Measurements from ENCODE around the gene CACNA2D1.

GRCh38 chr7:82348251-82348650, 95.3 kb downstream of the CACNA2D1 start:
- no peak for TF ChIP-seq CTCF (IDR thresholded peaks at IDR 0.05)
- no peak for TF ChIP-seq POLR2A (IDR thresholded peaks at IDR 0.05; ENCODE audit: low read length)
- TF ChIP-seq E2F6 (IDR thresholded peaks at IDR 0.05; ENCODE audit: borderline replicate concordance, low read depth), result no peak
